Ecto neural progenitor cell (in vitro differentiated cells): ENCODE measurements around the gene CACNA2D2.

Experiments used
- DNase-seq: peaks from one replicate; pipeline ENCODE4 v3.0.0-alpha.2; 2018; ENCODE audit warnings: low spot score

Gene CACNA2D2

GRCh38 chr3:50393061-50393460 lies 110.4 kb downstream of the CACNA2D2 start:
- no peak for DNase-seq

- no peak for DNase-seq
Measured at GRCh38 chr3:50392101-50392715, 111.2 kb downstream of the CACNA2D2 start.

- no peak for DNase-seq
Measured at GRCh38 chr3:50390508-50391224, 112.8 kb downstream of the CACNA2D2 start.

- DNase-seq = no peak
Measured at GRCh38 chr3:50389414-50389767, 114.0 kb downstream of the CACNA2D2 start.

- DNase-seq = no peak
Measured at GRCh38 chr3:50388720-50389413, 114.6 kb downstream of the CACNA2D2 start.

- DNase-seq = peak; percentile 76
Measured at GRCh38 chr3:50388016-50388719, 115.3 kb downstream of the CACNA2D2 start.

GRCh38 chr3:50385754-50386153 lies 117.7 kb downstream of the CACNA2D2 start:
- DNase-seq = no peak

GRCh38 chr3:50383750-50384149 lies 119.7 kb downstream of the CACNA2D2 start:
- no peak for DNase-seq

GRCh38 chr3:50382722-50383121 lies 120.7 kb downstream of the CACNA2D2 start:
- DNase-seq = no peak

GRCh38 chr3:50381383-50381782 lies 122.1 kb downstream of the CACNA2D2 start:
- no peak for DNase-seq

GRCh38 chr3:50380405-50381085 lies 122.9 kb downstream of the CACNA2D2 start:
- no peak for DNase-seq

GRCh38 chr3:50378757-50379156 lies 124.7 kb downstream of the CACNA2D2 start:
- no peak for DNase-seq

GRCh38 chr3:50378024-50378423 lies 125.4 kb downstream of the CACNA2D2 start:
- no peak for DNase-seq

- DNase-seq = no peak
Measured at GRCh38 chr3:50375258-50375931, 128.0 kb downstream of the CACNA2D2 start.

- no peak for DNase-seq
Measured at GRCh38 chr3:50374363-50375257, 128.8 kb downstream of the CACNA2D2 start.

- no peak for DNase-seq
Measured at GRCh38 chr3:50373146-50374051, 130.0 kb downstream of the CACNA2D2 start.

- DNase-seq = no peak
Measured at GRCh38 chr3:50372349-50372748, 131.1 kb downstream of the CACNA2D2 start.

GRCh38 chr3:50371133-50371685 lies 132.2 kb downstream of the CACNA2D2 start:
- no peak for DNase-seq

- no peak for DNase-seq
Measured at GRCh38 chr3:50370594-50370993, 132.8 kb downstream of the CACNA2D2 start.
